SU-DHL-6 (cell line): Measurements from ENCODE around the gene PTPRN2.

Experiments used
- H2AFZ ChIP-seq: fragments of 200-600 bp; sonication (generic); 2 replicates; pipeline ENCODE4 v1.6.1; 2014; ENCODE audit warnings: low read depth, mild to moderate bottlenecking, moderate library complexity, mixed read lengths, antibody characterized with exemption, low read length; ENCODE audit not compliant: severe bottlenecking
- H3F3A ChIP-seq: fragments of 200-600 bp; shearing (Covaris generic); 2 replicates; pipeline ENCODE4 v1.6.0; 2016; ENCODE audit warnings: antibody characterized with exemption, mild to moderate bottlenecking; ENCODE audit not compliant: insufficient read depth
- H3K27ac ChIP-seq: fragments of 200-600 bp; sonication (generic); 2 replicates; pipeline ENCODE4 v1.5.1; 2016; ENCODE audit warnings: low read depth, mild to moderate bottlenecking, low read length, moderate library complexity, mixed read lengths
- H3K27me3 ChIP-seq: fragments of 200-600 bp; sonication (generic), shearing (Covaris generic); 2 replicates; pipeline ENCODE4 v1.6.0; 2014; ENCODE audit warnings: mild to moderate bottlenecking, low read length
- H3K36me3 ChIP-seq: fragments of 200-600 bp; sonication (generic); 2 replicates; pipeline ENCODE4 v1.6.1; 2014; ENCODE audit warnings: mild to moderate bottlenecking, low read length, mixed read lengths
- H3K4me2 ChIP-seq: fragments of 300-600, 200-600 bp; shearing (Covaris generic), sonication (generic); 2 replicates; pipeline ENCODE4 v1.6.0; 2014; ENCODE audit warnings: low read length, low read depth, mild to moderate bottlenecking; ENCODE audit not compliant: poor library complexity, severe bottlenecking
- H3K4me3 ChIP-seq: fragments of 200-600 bp; sonication (generic); 2 replicates; pipeline ENCODE4 v1.5.1; 2014; ENCODE audit warnings: antibody characterized with exemption, low read length, mild to moderate bottlenecking, mixed read lengths; ENCODE audit not compliant: insufficient read depth, poor library complexity, severe bottlenecking
- H3K79me2 ChIP-seq: fragments of 200-600 bp; sonication (generic); 2 replicates; pipeline ENCODE4 v1.6.1; 2014; ENCODE audit warnings: mild to moderate bottlenecking, low read length, moderate library complexity; ENCODE audit not compliant: insufficient read depth
- H3K9ac ChIP-seq: fragments of 200-600 bp; sonication (generic); 2 replicates; pipeline ENCODE4 v1.7.0; 2014; ENCODE audit warnings: mild to moderate bottlenecking, low read length
- H3K9me2 ChIP-seq: fragments of 200-600 bp; sonication (generic); replicated peaks from 2 replicates; pipeline ENCODE4 v1.6.1; 2014; ENCODE audit warnings: low read length; ENCODE audit not compliant: insufficient read depth
- H3K9me3 ChIP-seq: fragments of 200-600 bp; sonication (generic); 2 replicates; pipeline ENCODE4 v1.6.1; 2014; ENCODE audit warnings: low read length, mixed read lengths; ENCODE audit not compliant: insufficient read depth
- H4K20me1 ChIP-seq: fragments of 200-600 bp; sonication (generic); 2 replicates; pipeline ENCODE4 v1.6.1; 2014; ENCODE audit warnings: low read depth, mild to moderate bottlenecking, antibody characterized with exemption, low read length, moderate library complexity, mixed read lengths
- EZH2phosphoT487 ChIP-seq: fragments of 200-600 bp; sonication (generic), shearing (Covaris generic); conservative IDR thresholded peaks from 2 replicates; pipeline ENCODE4 v1.6.1; 2018; ENCODE audit warnings: mild to moderate bottlenecking, antibody characterized with exemption, low read length, moderate library complexity, mixed read lengths
- TF ChIP-seq, protein P1 (sequence below): fragments of 200-600 bp; sonication (generic); IDR thresholded peaks from one replicate; pipeline ENCODE4 v1.5.1; 2017; ENCODE audit warnings: antibody characterized with exemption, mild to moderate bottlenecking, low read length, moderate library complexity; ENCODE audit not compliant: insufficient read depth, poor library complexity, severe bottlenecking

The PTPRN2 gene

DNA sequence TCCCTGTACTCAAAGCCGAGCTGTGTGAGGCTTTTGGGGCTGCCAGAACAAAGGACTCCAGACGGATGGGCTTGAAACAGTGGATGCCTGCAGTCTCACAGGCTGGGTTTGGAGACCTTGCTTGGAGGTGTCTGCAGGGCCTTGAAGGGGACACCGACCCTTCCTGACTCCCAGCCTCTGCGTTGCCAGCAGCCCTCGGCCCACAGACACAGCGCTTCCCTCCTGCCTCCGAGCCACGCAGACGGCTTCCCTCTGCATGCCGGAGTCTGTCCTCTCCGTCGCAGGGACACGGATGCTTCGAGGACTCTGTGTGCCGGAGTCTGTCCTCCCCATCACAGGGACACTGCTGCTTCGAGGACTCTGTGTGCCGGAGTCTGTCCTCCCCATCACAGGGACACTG lies 726.1 kb downstream of the PTPRN2 start:
- H3K4me2 ChIP-seq: no peak overlapping the region
- no peak overlapping the region for H3K27ac ChIP-seq
- no peak for TF ChIP-seq EZH2phosphoT487
- TF ChIP-seq, protein P1, sequence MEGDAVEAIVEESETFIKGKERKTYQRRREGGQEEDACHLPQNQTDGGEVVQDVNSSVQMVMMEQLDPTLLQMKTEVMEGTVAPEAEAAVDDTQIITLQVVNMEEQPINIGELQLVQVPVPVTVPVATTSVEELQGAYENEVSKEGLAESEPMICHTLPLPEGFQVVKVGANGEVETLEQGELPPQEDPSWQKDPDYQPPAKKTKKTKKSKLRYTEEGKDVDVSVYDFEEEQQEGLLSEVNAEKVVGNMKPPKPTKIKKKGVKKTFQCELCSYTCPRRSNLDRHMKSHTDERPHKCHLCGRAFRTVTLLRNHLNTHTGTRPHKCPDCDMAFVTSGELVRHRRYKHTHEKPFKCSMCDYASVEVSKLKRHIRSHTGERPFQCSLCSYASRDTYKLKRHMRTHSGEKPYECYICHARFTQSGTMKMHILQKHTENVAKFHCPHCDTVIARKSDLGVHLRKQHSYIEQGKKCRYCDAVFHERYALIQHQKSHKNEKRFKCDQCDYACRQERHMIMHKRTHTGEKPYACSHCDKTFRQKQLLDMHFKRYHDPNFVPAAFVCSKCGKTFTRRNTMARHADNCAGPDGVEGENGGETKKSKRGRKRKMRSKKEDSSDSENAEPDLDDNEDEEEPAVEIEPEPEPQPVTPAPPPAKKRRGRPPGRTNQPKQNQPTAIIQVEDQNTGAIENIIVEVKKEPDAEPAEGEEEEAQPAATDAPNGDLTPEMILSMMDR: no peak
- no peaks in the 10 kb centered on the region for H4K20me1 ChIP-seq
- no peak overlapping the region for H3K9ac ChIP-seq
- H3K79me2 ChIP-seq: no peaks in the 10 kb centered on the region
- no peaks in the 10 kb centered on the region for H3K27me3 ChIP-seq
- no peaks in the 10 kb centered on the region for H3K36me3 ChIP-seq
- no peak overlapping the region for H2AFZ ChIP-seq
- H3F3A ChIP-seq: no peaks in the 10 kb centered on the region
- no peak overlapping the region for H3K4me3 ChIP-seq
- no peaks in the 10 kb centered on the region for H3K9me3 ChIP-seq
- H3K9me2 ChIP-seq: no peaks in the 10 kb centered on the region

GRCh38 chr7:157861031-157861491 lies 726.6 kb downstream of the PTPRN2 start:
- Histone ChIP-seq H3K9me3 (no peaks in the 10 kb centered on the region), H3K36me3 (no peaks in the 10 kb centered on the region), H4K20me1 (no peaks in the 10 kb centered on the region), H3K9me2 (no peaks in the 10 kb centered on the region), H3F3A (no peaks in the 10 kb centered on the region), H2AFZ (no peak overlapping the region), H3K27me3 (no peaks in the 10 kb centered on the region), H3K79me2 (no peaks in the 10 kb centered on the region), H3K27ac (no peak overlapping the region), H3K9ac (no peak overlapping the region), H3K4me2 (no peak overlapping the region), H3K4me3 (no peak overlapping the region)
- no peak for TF ChIP-seq EZH2phosphoT487
- TF ChIP-seq, protein P1: no peak

DNA sequence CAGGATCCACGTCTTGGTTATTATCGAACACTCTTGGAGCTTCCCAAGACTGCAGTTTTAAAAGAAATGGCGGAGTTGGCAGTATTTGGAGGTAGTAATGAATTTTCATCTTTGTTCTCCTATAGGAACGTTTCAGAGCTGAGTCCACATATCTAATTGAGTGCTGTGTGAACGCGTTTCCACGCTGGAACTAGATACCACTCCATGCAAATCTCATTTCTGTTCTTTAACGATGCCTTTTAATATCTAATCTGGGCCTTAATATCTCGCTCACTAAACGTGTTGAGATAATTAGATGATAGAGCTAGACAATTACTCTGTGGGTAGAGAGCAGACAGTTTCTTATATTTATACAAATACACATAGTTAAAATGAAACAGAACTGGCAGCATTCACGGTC lies 727.2 kb downstream of the PTPRN2 start:
- H2AFZ ChIP-seq: no peak overlapping the region
- H3K4me2 ChIP-seq: no peak overlapping the region
- H3F3A ChIP-seq: no peaks in the 10 kb centered on the region
- no peaks in the 10 kb centered on the region for H3K27me3 ChIP-seq
- no peaks in the 10 kb centered on the region for H3K36me3 ChIP-seq
- no peaks in the 10 kb centered on the region for H4K20me1 ChIP-seq
- no peak overlapping the region for H3K27ac ChIP-seq
- H3K9me3 ChIP-seq: no peaks in the 10 kb centered on the region
- H3K79me2 ChIP-seq: no peaks in the 10 kb centered on the region
- no peak overlapping the region for H3K9ac ChIP-seq
- TF ChIP-seq EZH2phosphoT487: no peak
- TF ChIP-seq, protein P1: no peak
- H3K4me3 ChIP-seq: no peak overlapping the region
- H3K9me2 ChIP-seq: no peaks in the 10 kb centered on the region

GRCh38 chr7:157859915-157860314 lies 727.7 kb downstream of the PTPRN2 start:
- no peaks in the 10 kb centered on the region for H3F3A ChIP-seq
- H3K27ac ChIP-seq: no peak overlapping the region
- no peaks in the 10 kb centered on the region for H3K27me3 ChIP-seq
- H2AFZ ChIP-seq: no peak overlapping the region
- no peaks in the 10 kb centered on the region for H3K79me2 ChIP-seq
- H3K9me3 ChIP-seq: no peaks in the 10 kb centered on the region
- H3K9me2 ChIP-seq: no peaks in the 10 kb centered on the region
- H3K36me3 ChIP-seq: no peaks in the 10 kb centered on the region
- no peak overlapping the region for H3K9ac ChIP-seq
- no peak overlapping the region for H3K4me3 ChIP-seq
- no peak overlapping the region for H3K4me2 ChIP-seq
- no peak for TF ChIP-seq EZH2phosphoT487
- TF ChIP-seq, protein P1: no peak
- no peaks in the 10 kb centered on the region for H4K20me1 ChIP-seq
